SU-DHL-6 (cell line): ENCODE measurements around the gene VPS35L.

Source experiments
- EZH2phosphoT487 ChIP-seq: fragments of 200-600 bp; sonication (generic), shearing (Covaris generic); conservative IDR thresholded peaks from 2 replicates; pipeline ENCODE4 v1.6.1; 2018; ENCODE audit warnings: mild to moderate bottlenecking, antibody characterized with exemption, low read length, moderate library complexity, mixed read lengths
- TF ChIP-seq, protein P1 (sequence below): fragments of 200-600 bp; sonication (generic); IDR thresholded peaks from one replicate; pipeline ENCODE4 v1.5.1; 2017; ENCODE audit warnings: antibody characterized with exemption, mild to moderate bottlenecking, low read length, moderate library complexity; ENCODE audit not compliant: insufficient read depth, poor library complexity, severe bottlenecking

DNA sequence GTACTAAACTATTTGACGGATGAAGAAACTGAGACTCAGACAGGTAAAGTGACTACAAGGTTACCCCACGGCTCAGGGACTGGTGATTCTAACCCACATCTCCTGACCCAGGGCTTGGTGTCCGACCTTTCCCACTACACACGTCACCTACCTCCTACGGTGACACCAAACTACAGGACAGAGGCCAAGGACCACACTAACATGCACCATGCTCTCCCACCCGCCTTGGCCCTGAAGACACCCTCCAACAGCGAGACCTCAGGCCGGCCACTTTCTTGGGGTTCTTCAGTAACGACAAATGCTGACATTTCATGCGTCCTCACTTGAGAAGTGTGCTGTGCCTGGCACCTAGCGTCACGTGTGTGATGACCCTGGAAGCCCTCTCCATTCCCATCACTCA lies 156.1 kb downstream of the VPS35L start:
- TF ChIP-seq, protein P1, sequence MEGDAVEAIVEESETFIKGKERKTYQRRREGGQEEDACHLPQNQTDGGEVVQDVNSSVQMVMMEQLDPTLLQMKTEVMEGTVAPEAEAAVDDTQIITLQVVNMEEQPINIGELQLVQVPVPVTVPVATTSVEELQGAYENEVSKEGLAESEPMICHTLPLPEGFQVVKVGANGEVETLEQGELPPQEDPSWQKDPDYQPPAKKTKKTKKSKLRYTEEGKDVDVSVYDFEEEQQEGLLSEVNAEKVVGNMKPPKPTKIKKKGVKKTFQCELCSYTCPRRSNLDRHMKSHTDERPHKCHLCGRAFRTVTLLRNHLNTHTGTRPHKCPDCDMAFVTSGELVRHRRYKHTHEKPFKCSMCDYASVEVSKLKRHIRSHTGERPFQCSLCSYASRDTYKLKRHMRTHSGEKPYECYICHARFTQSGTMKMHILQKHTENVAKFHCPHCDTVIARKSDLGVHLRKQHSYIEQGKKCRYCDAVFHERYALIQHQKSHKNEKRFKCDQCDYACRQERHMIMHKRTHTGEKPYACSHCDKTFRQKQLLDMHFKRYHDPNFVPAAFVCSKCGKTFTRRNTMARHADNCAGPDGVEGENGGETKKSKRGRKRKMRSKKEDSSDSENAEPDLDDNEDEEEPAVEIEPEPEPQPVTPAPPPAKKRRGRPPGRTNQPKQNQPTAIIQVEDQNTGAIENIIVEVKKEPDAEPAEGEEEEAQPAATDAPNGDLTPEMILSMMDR, result no peak
- no peak for TF ChIP-seq EZH2phosphoT487
